Panc1 (cell line): Measurements from ENCODE around the gene DDX20. TPM values are rescaled to one million over a fixed set of nuclear protein-coding genes. Genes with fewer than 3 reads are reported as not detected.

Experiments
- ATAC-seq: fragments of 200-7000 bp; cut with Tn5 transposase; 2 replicates; pipeline ENCODE4 v1.9.1; 2020; ENCODE audit warnings: mild to moderate bottlenecking, moderate library complexity
- BruUV-seq: library from RNA; stranded (reverse); fragments of 400-500 nt; replicated peaks from 2 replicates; lab custom pipeline; 2021; lab: Mats Ljungman, UMichigan
- CTCF ChIA-PET: fragments of 300-600 bp; sonication (Branson Sonifier 250); formaldehyde crosslinking; loops from one replicate; lab custom pipeline; 2022; ENCODE audit warnings: antibody characterized with exemption; lab: Charles Lee
- POLR2A ChIA-PET: fragments of 300-600 bp; sonication (Branson Sonifier 250); formaldehyde crosslinking; loops from one replicate; lab custom pipeline; 2022; ENCODE audit warnings: antibody characterized with exemption; lab: Charles Lee
- DNase-seq: peaks from one replicate; pipeline ENCODE4 v3.0.0-alpha.2; 2010; ENCODE audit warnings: low read depth, low spot score
- H3K27ac ChIP-seq: 2 replicates; pipeline ENCODE4 v1.5.1; 2011; ENCODE audit warnings: mild to moderate bottlenecking, low read length, inconsistent platforms
- H3K27me3 ChIP-seq: fragments of 200-500 bp; sonication (Bioruptor generic); 2 replicates; pipeline ENCODE4 v1.6.0; 2014; ENCODE audit warnings: low read length, inconsistent platforms; ENCODE audit not compliant: control insufficient read depth, insufficient read depth
- H3K36me3 ChIP-seq: fragments of 200-500 bp; sonication (Bioruptor generic); 2 replicates; pipeline ENCODE4 v1.5.1; 2014; ENCODE audit warnings: inconsistent platforms, mild to moderate bottlenecking, low read length, moderate library complexity; ENCODE audit not compliant: control insufficient read depth, insufficient read depth
- H3K4me1 ChIP-seq: 2 replicates; pipeline ENCODE4 v1.5.1; 2011; ENCODE audit warnings: inconsistent platforms, mild to moderate bottlenecking, low read length, moderate library complexity; ENCODE audit not compliant: control insufficient read depth, insufficient read depth
- H3K4me3 ChIP-seq, 2 experiments: 2 replicates each; pipeline ENCODE4 v1.5.1; 2011 to 2012; ENCODE audit warnings: low read depth in 2 of 2, low read length in 2 of 2, mild to moderate bottlenecking in 2 of 2, inconsistent platforms in 1 of 2, moderate library complexity in 1 of 2
- H3K9me3 ChIP-seq: fragments of 200-500 bp; sonication (Bioruptor generic); 2 replicates; pipeline ENCODE4 v1.5.1; 2014; ENCODE audit warnings: low read depth, mild to moderate bottlenecking, inconsistent platforms, low read length, moderate library complexity; ENCODE audit not compliant: control insufficient read depth, insufficient read depth
- POLR2AphosphoS5 ChIP-seq: IDR thresholded peaks from 2 replicates; pipeline ENCODE4 v1.6.1; 2012; ENCODE audit warnings: mild to moderate bottlenecking, low read depth, low read length, moderate library complexity
- SIN3A ChIP-seq: IDR thresholded peaks from 2 replicates; pipeline ENCODE4 v1.6.1; 2012; ENCODE audit warnings: low read depth, mild to moderate bottlenecking, low read length, moderate library complexity, borderline replicate concordance; ENCODE audit not compliant: insufficient read depth
- TCF7L2 ChIP-seq: IDR thresholded peaks from 2 replicates; pipeline ENCODE4 v1.6.1; 2011; ENCODE audit warnings: mild to moderate bottlenecking, low read depth, low read length, inconsistent platforms
- in situ Hi-C: cut with HindIII; loops from 2 replicates; pipeline ENCODE4 v1.10.0; 2016; ENCODE audit warnings: low sequenced_read_pairs, low pct_unique_long_range_greater_than_20kb
- intact Hi-C: fragments of 100-400 bp; cut with micrococcal nuclease; formaldehyde crosslinking; loops from one replicate; pipeline ENCODE4 v1.10.0; 2022; ENCODE audit not compliant: unreplicated experiment
- total RNA-seq: library from RNA; stranded (reverse); gene quantifications from one replicate; pipeline ENCODE4 v1.2.1, GENCODE V29; 2021; ENCODE audit not compliant: unreplicated experiment
- TF ChIP-seq, protein P1 (sequence below): fragments of 450-650 bp; IDR thresholded peaks from 2 replicates; pipeline ENCODE4 v1.5.1; 2017; ENCODE audit warnings: mild to moderate bottlenecking
- TF ChIP-seq, protein P2 (sequence below), 2 experiments: IDR thresholded peaks; 2 replicates each; pipeline ENCODE4 v1.6.1; 2011 to 2012; ENCODE audit warnings: low read depth in 2 of 2, control low read depth in 1 of 2, low read length in 1 of 2, mild to moderate bottlenecking in 1 of 2, moderate library complexity in 1 of 2; ENCODE audit not compliant: insufficient read depth in 1 of 2

DDX20 gene
- total RNA-seq, 1 experiment from 2014 or later = 9.1 TPM

DNA sequence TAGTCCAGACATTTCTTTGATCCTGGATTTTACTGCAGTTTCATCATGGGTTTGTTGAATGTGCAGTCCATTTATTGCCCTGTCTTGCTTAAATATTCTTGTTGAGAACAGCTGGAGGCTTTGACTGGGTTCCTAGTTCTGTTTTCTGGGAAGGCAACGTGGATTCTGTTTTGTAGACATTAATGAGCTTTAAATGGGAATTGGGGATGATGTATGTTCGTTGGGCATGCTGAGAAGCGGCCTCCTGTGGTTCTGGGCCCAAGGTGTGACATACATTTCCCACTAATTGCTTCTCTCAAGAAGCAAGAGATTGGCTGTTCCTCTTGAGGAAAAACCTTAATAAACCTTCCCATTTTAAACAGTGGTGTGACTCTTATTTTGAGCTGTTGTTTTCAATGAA lies 39.4 kb upstream of the DDX20 start:
- H3K36me3 ChIP-seq = no peaks in the 10 kb centered on the region; the same call in 1 of the 2 replicates
- no peaks in the 10 kb centered on the region for H3K27me3 ChIP-seq
- ATAC-seq (no peak), DNase-seq (no peak)
- ChIA-PET POLR2A (no interaction called here), CTCF (interaction anchor here (0.6 kb wide), 2 partner anchors 53 to 234 kb away, joined by 3 read pairs; no protein-coding TSS in a partner anchor)
- no peak overlapping the region for H3K27ac ChIP-seq
- H3K4me3 ChIP-seq = no peak overlapping the region
- TF ChIP-seq TCF7L2 (no peak), POLR2AphosphoS5 (no peak), SIN3A (no peak)
- TF ChIP-seq, protein P1, sequence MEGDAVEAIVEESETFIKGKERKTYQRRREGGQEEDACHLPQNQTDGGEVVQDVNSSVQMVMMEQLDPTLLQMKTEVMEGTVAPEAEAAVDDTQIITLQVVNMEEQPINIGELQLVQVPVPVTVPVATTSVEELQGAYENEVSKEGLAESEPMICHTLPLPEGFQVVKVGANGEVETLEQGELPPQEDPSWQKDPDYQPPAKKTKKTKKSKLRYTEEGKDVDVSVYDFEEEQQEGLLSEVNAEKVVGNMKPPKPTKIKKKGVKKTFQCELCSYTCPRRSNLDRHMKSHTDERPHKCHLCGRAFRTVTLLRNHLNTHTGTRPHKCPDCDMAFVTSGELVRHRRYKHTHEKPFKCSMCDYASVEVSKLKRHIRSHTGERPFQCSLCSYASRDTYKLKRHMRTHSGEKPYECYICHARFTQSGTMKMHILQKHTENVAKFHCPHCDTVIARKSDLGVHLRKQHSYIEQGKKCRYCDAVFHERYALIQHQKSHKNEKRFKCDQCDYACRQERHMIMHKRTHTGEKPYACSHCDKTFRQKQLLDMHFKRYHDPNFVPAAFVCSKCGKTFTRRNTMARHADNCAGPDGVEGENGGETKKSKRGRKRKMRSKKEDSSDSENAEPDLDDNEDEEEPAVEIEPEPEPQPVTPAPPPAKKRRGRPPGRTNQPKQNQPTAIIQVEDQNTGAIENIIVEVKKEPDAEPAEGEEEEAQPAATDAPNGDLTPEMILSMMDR = no peak
- TF ChIP-seq, protein P2, sequence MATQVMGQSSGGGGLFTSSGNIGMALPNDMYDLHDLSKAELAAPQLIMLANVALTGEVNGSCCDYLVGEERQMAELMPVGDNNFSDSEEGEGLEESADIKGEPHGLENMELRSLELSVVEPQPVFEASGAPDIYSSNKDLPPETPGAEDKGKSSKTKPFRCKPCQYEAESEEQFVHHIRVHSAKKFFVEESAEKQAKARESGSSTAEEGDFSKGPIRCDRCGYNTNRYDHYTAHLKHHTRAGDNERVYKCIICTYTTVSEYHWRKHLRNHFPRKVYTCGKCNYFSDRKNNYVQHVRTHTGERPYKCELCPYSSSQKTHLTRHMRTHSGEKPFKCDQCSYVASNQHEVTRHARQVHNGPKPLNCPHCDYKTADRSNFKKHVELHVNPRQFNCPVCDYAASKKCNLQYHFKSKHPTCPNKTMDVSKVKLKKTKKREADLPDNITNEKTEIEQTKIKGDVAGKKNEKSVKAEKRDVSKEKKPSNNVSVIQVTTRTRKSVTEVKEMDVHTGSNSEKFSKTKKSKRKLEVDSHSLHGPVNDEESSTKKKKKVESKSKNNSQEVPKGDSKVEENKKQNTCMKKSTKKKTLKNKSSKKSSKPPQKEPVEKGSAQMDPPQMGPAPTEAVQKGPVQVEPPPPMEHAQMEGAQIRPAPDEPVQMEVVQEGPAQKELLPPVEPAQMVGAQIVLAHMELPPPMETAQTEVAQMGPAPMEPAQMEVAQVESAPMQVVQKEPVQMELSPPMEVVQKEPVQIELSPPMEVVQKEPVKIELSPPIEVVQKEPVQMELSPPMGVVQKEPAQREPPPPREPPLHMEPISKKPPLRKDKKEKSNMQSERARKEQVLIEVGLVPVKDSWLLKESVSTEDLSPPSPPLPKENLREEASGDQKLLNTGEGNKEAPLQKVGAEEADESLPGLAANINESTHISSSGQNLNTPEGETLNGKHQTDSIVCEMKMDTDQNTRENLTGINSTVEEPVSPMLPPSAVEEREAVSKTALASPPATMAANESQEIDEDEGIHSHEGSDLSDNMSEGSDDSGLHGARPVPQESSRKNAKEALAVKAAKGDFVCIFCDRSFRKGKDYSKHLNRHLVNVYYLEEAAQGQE (IDR thresholded peaks at IDR 0.05; ENCODE audit: insufficient read depth in 1 of 2, low read depth in 2 of 2, low read length in 1 of 2) = no peak
- no TSS peak for BruUV-seq
- no peaks in the 10 kb centered on the region for H3K9me3 ChIP-seq
- intact Hi-C loops = no loop called here
- no peaks in the 10 kb centered on the region for H3K4me1 ChIP-seq
- in situ Hi-C loops = no loop called here

DNA sequence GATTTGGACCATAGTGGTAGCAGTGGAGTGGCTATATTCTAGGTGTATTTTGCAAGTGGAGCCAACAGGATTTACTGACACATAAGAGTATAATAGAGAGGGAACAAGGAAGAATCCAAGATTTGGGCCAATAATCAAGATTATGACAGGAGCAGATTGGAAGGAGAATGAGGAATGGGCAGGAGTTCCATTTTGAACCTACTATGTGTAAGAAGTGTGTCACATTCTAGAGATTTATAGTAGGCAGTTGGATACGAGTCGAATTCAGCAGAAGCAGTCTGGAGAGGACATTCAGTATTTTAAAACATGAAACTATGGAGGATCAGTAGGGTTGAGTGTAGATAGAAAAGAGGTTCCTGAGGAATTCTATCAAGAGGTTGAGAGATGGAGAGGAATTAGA lies 38.3 kb upstream of the DDX20 start:
- intact Hi-C loops (no loop called here), in situ Hi-C loops (no loop called here)
- Histone ChIP-seq H3K27me3 (no peaks in the 10 kb centered on the region), H3K27ac (no peak overlapping the region), H3K36me3 (no peaks in the 10 kb centered on the region; the same call in 1 of the 2 replicates), H3K9me3 (no peaks in the 10 kb centered on the region), H3K4me1 (no peaks in the 10 kb centered on the region), H3K4me3 (no peak overlapping the region)
- TF ChIP-seq TCF7L2 (no peak), POLR2AphosphoS5 (no peak), SIN3A (no peak)
- TF ChIP-seq, protein P2 (IDR thresholded peaks at IDR 0.05; ENCODE audit: insufficient read depth in 1 of 2, low read depth in 2 of 2, low read length in 1 of 2) = no peak
- TF ChIP-seq, protein P1 = no peak
- no TSS peak for BruUV-seq
- ATAC-seq (no peak), DNase-seq (no peak)
- ChIA-PET CTCF (no interaction called here), POLR2A (no interaction called here)
